GM18502 (cell line): ENCODE data around the gene ULBP1.
"Not testable (repeated sequence)": the region's sequence is repeated elsewhere in the genome, so short reads cannot be mapped to it uniquely, and the experiment has no call there.

Experiments
- ATAC-seq: cut with Tn5 transposase; IDR thresholded peaks from one replicate; pipeline ENCODE4 v1.9.1; 2021; ENCODE audit warnings: mild to moderate bottlenecking; ENCODE audit not compliant: unreplicated experiment, poor library complexity

Gene ULBP1

GRCh38 chr6:149968909-149969308, 5.2 kb downstream of the ULBP1 start:
- ATAC-seq: not testable (repeated sequence)

DNA sequence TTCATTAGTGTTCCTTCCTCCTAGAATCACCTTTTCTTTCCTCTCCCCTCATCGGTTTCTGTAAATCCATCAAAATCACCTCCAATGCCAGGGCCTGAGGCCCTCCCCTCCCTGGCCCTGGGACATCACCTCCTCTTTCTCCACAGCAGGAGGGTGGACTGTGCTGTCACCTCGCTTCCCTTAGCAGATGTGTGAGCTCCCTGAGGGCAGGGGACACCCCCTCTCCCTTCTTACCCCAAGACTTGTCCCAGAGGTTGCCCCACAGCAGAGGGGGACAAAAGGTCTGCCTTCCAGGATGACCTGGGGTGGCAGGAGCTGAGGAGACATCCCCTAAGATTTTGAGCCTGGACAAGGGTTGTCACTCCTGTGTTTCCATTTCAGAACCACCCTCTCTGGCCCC, 5.9 kb downstream of the ULBP1 start:
- no peak for ATAC-seq

GRCh38 chr6:149974394-149974793, 10.7 kb downstream of the ULBP1 start:
- ATAC-seq: not testable (repeated sequence)

DNA sequence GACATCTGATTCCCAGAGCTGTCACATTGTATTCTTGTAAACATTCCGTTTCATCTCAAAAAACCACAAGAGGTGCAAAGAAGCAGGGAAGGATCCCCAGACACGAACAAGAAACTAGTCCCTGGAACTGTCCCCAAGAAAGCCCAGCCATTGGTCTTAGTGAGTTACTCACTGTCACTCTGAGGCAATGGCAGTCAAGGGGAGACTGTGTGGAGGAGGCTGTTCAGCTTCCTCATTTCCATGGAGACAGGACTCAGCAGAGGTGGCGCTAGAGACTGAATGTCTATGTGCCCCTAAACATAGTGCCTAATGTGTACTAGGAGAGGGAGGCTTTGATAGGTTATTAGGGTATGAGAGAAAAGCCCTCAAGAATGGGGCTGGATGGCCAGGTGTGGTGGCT, 11.1 kb downstream of the ULBP1 start:
- no peak for ATAC-seq

- ATAC-seq: no peak
These were observed 11.7 kb downstream of the ULBP1 start for GRCh38 chr6:149975400-149975799.

DNA sequence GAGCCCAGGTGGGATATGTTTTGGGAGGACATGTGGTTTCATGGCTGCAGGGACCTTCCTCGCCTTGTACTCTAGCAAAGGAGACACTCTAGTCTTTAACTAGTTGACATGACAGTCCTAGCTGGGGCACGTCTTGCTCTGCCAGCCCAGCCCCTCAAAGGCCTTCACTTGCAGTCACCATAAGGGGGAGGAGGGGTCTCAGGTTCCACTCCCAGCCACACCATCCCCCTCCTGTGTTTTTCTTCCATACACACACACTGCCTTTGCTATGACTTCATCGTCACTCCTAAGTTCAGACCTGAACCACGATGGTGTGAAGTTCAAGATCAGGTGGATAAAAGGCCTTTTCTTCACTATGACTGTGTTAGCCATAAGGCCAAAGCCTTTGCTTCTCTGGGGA, 13.5 kb downstream of the ULBP1 start:
- ATAC-seq: no peak

DNA sequence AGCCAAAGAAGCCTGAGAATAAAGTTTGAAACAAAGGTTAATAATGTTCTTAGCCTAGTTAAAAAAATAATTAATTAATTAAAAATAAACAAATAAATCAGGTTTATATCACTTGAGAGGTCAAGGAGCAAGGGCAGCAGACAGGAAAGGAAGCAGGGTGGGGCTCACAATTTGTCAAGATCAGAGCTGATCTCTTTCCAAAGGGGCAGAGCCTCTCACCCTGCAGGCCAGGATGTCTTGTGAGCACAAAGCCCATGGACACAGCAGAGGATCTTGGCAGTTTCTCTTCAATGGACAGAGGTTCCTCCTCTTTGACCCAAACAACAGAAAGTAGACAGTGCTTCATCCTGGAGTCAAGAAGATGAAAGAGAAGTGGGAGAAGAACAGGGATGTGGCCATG, 14.9 kb downstream of the ULBP1 start:
- no peak for ATAC-seq

DNA sequence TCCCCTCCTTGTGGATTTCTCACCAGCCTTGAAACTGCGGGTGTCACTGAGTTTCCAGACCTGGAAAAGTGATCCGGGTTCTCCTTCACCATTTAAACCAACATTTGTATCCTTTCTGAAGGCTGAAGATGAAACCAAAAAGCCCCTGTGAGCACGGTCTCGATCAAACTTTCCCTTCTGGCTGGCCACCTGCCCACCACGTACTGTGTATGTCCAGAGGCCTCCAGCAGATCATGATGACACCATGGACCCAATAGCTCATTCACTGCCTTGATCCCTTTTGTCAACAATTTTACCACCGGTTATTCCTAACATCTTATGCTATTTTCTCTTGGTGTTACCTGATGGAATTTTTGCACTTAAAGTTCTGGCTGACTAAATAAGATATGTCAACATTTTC, 15.6 kb downstream of the ULBP1 start:
- no peak for ATAC-seq

DNA sequence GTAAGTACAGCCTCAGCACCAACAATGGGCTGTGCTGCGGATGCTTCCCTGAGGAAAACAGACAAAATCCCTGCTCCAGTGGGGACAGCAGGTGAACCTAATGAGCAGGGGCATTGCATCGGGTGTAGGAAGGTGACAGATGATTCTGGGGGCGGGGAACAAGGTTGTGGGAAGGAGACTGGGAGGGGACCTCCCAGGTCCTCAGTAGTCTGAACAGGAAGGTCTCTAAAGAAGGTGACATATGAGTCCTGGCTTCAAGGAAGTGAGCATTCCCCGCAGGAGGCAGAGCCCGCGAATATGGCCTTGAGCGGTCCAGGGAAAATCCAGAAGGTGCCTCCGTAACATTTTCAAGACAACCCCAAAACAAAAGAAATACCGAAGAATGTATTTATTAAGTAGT, 19.4 kb downstream of the ULBP1 start:
- ATAC-seq: no peak

GRCh38 chr6:149984773-149985172, 21.0 kb downstream of the ULBP1 start:
- ATAC-seq: no peak

DNA sequence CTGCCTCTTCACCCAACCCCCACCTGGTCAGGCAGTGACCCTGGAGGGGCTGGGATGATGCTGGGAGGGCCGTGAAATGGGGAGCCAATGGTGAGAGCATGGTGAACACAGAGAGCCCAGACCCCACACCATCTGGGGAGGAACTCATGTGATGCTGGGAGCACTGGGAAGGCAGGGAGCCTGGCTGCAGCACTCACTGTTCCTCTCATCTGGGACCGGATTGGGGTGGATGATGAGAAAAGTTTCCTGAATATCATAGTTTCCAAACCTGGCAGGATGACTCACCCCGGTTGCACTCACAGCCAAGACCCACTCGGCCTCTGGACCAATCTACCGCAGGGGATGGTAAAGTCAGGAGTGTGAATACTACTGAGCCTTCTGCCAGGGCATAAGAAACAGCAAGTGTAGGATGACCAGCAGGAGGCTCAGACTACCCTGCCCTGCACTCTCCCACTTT, 21.8 kb downstream of the ULBP1 start:
- ATAC-seq: no peak

GRCh38 chr6:149987602-149988107, 23.9 kb downstream of the ULBP1 start:
- ATAC-seq: no peak

- ATAC-seq: no peak
These were observed 25.0 kb downstream of the ULBP1 start for GRCh38 chr6:149988550-149989346.

- no peak for ATAC-seq
These were observed 26.5 kb downstream of the ULBP1 start for GRCh38 chr6:149990212-149990660.

DNA sequence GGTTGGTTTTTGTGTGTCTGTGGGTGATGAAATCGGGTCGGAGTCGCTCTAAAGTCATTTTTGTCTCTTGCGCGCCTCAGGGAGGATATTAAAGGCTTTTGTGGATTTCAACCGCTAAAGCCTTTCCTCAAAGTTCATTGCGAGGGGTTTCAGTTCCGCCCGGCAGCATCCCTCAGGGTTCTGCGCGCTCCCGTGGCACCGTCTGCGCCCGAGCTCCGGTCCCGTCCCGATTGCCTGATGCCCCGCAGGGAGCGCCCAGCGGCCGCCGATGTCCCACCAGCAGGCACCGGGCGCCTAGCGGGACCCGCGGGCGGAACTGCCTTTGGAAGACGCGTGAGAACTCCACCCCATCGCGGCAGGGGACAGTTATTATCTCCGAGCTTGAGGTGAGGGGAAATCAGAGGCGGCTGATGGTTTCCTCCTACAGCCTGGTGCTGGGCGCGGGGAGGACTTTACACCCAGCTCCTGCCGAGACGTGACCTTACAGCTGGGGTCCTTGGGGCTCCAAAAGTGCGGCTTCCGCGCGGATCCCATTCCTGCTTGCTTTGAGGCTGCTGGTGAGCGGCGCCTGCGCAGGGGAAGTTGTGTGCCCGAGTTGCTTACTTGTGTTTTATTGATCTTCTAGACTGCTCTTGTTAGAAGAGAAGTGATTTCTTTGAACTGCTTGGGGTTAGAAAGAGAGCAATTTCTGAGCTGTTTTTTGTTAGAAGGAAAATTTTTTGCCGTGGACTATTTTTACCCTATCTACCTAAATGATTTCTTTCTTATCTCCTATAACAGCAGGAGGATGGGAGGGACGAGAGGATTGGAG, 27.1 kb downstream of the ULBP1 start:
- no peak for ATAC-seq

GRCh38 chr6:149991472-149991795, 27.7 kb downstream of the ULBP1 start:
- not testable (repeated sequence) for ATAC-seq

- no peak for ATAC-seq
These were observed 28.1 kb downstream of the ULBP1 start for GRCh38 chr6:149991838-149992237.

DNA sequence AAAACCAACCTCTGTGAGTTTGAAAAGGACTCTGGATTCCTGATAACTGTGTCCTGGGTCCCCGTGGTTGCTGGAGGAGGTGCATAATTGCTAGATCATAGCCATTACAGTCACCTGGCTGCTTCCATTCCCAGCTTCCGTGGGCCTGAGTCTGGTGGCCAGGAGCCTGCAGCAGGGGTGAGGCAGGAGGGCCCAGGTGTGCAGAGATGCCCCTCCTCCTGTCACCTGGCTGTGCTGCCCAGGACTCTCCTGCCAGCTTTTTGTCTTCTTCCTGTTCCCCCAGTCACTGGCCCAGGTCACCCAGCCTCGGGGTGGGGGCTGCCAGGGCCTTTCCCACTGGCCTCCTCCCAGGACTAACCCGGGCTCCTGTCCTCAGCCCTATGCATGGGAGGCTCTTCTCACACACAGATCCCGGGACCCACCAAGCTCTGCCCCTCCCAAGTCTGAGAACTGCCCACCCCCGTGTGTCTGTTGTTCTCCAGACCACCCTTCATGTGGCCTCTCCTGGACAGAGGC, 31.6 kb downstream of the ULBP1 start:
- no peak for ATAC-seq

DNA sequence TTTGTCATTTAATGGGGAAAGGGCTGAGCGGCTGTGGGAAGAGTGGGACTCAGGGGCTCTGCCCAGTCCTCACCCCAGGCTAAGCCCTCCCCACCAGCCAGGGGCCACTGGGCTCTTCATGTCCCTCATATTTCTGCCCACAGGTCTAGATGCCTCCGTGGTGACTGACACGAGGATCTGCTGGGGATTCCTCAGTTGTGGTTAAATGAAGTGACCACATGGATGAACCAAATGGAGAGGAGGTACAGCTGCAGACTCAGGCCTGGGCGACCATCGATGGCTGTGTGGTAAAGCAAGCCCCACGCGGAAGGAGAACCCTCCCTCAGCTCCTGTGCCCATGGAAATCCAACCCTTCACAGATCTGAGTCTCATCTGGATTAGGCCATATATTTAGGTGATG, 32.2 kb downstream of the ULBP1 start:
- no peak for ATAC-seq

GRCh38 chr6:149999636-150000035, 35.9 kb downstream of the ULBP1 start:
- no peak for ATAC-seq
